Measurements from ENCODE around the gene SERPINB3. TPM values are rescaled to one million over a fixed set of nuclear protein-coding genes. Genes with fewer than 3 reads are reported as not detected.

The SERPINB3 gene
- total and polyA plus RNA-seq, 2 of the 13 experiments (the other 11 are each of a cell fraction or from before 2014, with no cell fraction given): not detected

- TF ChIP-seq, protein P1, sequence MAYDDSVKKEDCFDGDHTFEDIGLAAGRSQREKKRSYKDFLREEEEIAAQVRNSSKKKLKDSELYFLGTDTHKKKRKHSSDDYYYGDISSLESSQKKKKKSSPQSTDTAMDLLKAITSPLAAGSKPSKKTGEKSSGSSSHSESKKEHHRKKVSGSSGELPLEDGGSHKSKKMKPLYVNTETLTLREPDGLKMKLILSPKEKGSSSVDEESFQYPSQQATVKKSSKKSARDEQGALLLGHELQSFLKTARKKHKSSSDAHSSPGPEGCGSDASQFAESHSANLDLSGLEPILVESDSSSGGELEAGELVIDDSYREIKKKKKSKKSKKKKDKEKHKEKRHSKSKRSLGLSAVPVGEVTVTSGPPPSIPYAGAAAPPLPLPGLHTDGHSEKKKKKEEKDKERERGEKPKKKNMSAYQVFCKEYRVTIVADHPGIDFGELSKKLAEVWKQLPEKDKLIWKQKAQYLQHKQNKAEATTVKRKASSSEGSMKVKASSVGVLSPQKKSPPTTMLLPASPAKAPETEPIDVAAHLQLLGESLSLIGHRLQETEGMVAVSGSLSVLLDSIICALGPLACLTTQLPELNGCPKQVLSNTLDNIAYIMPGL (CRISPR knock-in tag; IDR thresholded peaks at IDR 0.05; ENCODE audit: borderline replicate concordance in 1 of 2, low read depth in 1 of 2): no peak
- no peak for TF ChIP-seq KLF15 (CRISPR knock-in tag; IDR thresholded peaks at IDR 0.05; ENCODE audit: borderline replicate concordance)
- TF ChIP-seq ETV5 (CRISPR knock-in tag; IDR thresholded peaks at IDR 0.05; ENCODE audit: borderline replicate concordance): no peak
- no peak for TF ChIP-seq HNRNPL (IDR thresholded peaks at IDR 0.05; ENCODE audit: low read depth, low read length)
- TF ChIP-seq ZUFSP (CRISPR knock-in tag; IDR thresholded peaks at IDR 0.05; ENCODE audit: borderline replicate concordance): no peak
- no peak for TF ChIP-seq ZNF713 (CRISPR knock-in tag; IDR thresholded peaks at IDR 0.05)
- no peak for TF ChIP-seq ZNF7 (CRISPR knock-in tag; IDR thresholded peaks at IDR 0.05)
- no peak for TF ChIP-seq ZNF614 (CRISPR knock-in tag; IDR thresholded peaks at IDR 0.05; ENCODE audit: borderline replicate concordance)
- no peak for TF ChIP-seq HNF1B (CRISPR knock-in tag; IDR thresholded peaks at IDR 0.05)
These were observed 25.2 kb upstream of the SERPINB3 start (continued) for GRCh38 chr18:63686871-63687270.
